CD4-positive, alpha-beta T cell (primary cell): ENCODE measurements around the gene TM9SF3. TPM values are rescaled to one million over a fixed set of nuclear protein-coding genes. Genes with fewer than 3 reads are reported as not detected.

ENCODE experiments used
- ATAC-seq: fragments of 200-7000 bp; cut with Tn5 transposase; one replicate; pipeline ENCODE4 v1.10.0; 2022; ENCODE audit warnings: mild to moderate bottlenecking; ENCODE audit not compliant: poor library complexity
- CTCF ChIA-PET: fragments of 350-600 bp; sonication (Branson Sonifier 250); formaldehyde crosslinking; loops from one replicate; lab custom pipeline; 2021; ENCODE audit warnings: antibody characterized with exemption, inconsistent platforms; lab: Charles Lee
- POLR2A ChIA-PET: fragments of 350-600 bp; sonication (Branson Sonifier 250); formaldehyde crosslinking; loops from one replicate; lab custom pipeline; 2021; ENCODE audit warnings: antibody characterized with exemption, inconsistent platforms; lab: Charles Lee
- DNase-seq, 14 experiments: peaks; one replicate each; pipeline ENCODE4 v3.0.0-alpha.2; 2013 to 2020; ENCODE audit warnings: mixed read lengths in 2 of 14
- H3K27ac ChIP-seq, 2 donors: one replicate each; pipeline versions ENCODE4 v1.5.1 to v1.7.0; 2013; ENCODE audit warnings: low read length in 2 of 2, low read depth in 1 of 2, mild to moderate bottlenecking in 1 of 2
- H3K27me3 ChIP-seq, 2 experiments: 1 replicate in 1 of 2; 2 replicates in 1 of 2; pipeline versions ENCODE4 v1.6.1 to v1.7.0; 2013; ENCODE audit warnings: low read length in 2 of 2, control low read depth in 1 of 2, mild to moderate bottlenecking in 1 of 2, moderate library complexity in 1 of 2; ENCODE audit not compliant: insufficient read depth in 2 of 2, control insufficient read depth in 1 of 2
- H3K36me3 ChIP-seq: one replicate; pipeline ENCODE4 v1.6.1; 2013; ENCODE audit warnings: low read length, control low read depth; ENCODE audit not compliant: insufficient read depth
- H3K4me1 ChIP-seq: one replicate; pipeline ENCODE4 v1.6.1; 2013; ENCODE audit warnings: low read length, control low read depth; ENCODE audit not compliant: insufficient read depth
- H3K4me3 ChIP-seq: one replicate; pipeline ENCODE4 v1.5.1; 2013; ENCODE audit warnings: mild to moderate bottlenecking, low read length, moderate library complexity
- H3K9me3 ChIP-seq, 2 experiments: 1 replicate in 1 of 2; 2 replicates in 1 of 2; pipeline versions ENCODE4 v1.6.1 to v1.7.0; 2013; ENCODE audit warnings: low read length in 2 of 2, mild to moderate bottlenecking in 2 of 2, control low read depth in 1 of 2, moderate library complexity in 1 of 2; ENCODE audit not compliant: control insufficient read depth in 1 of 2, insufficient read depth in 1 of 2
- H3K27ac Mint-ChIP-seq: one replicate; pipeline ENCODE4 v1.8.0; 2020; ENCODE audit warnings: mixed read lengths
- H3K27me3 Mint-ChIP-seq: one replicate; pipeline ENCODE4 v1.8.0; 2021; ENCODE audit warnings: mixed read lengths
- H3K36me3 Mint-ChIP-seq: one replicate; pipeline ENCODE4 v1.8.0; 2021; ENCODE audit warnings: low read depth, mixed read lengths
- H3K4me1 Mint-ChIP-seq: one replicate; pipeline ENCODE4 v1.8.0; 2021; ENCODE audit warnings: low read depth, mixed read lengths
- H3K4me3 Mint-ChIP-seq: one replicate; pipeline ENCODE4 v1.8.0; 2020; ENCODE audit warnings: mild to moderate bottlenecking, mixed read lengths
- H3K9me3 Mint-ChIP-seq: one replicate; pipeline ENCODE4 v1.8.0; 2020; ENCODE audit warnings: mixed read lengths
- intact Hi-C, 2 experiments: fragments of 100-400 bp; cut with DNase I in 1 of 2; cut with micrococcal nuclease in 1 of 2; formaldehyde crosslinking; loops; one replicate each; pipeline versions ENCODE4 v1.15.1 to v1.9.0; 2023 to 2025; cut with DNase I, micrococcal nuclease
- total RNA-seq, 174 experiments: library from RNA in 2 of 174; stranded (reverse) in 2 of 174; gene quantifications; one replicate each; pipeline ENCODE4 v1.2.3 and lab custom pipeline; 2021 to 2026
- TF ChIP-seq, protein P1 (sequence below): fragments of 200-600 bp; IDR thresholded peaks from one replicate; pipeline ENCODE4 v1.8.0; 2022; ENCODE audit warnings: antibody characterized with exemption, mild to moderate bottlenecking

The TM9SF3 gene
- total RNA-seq, 2 experiments from 2014 or later = 92.4 to 92.7 TPM

DNA sequence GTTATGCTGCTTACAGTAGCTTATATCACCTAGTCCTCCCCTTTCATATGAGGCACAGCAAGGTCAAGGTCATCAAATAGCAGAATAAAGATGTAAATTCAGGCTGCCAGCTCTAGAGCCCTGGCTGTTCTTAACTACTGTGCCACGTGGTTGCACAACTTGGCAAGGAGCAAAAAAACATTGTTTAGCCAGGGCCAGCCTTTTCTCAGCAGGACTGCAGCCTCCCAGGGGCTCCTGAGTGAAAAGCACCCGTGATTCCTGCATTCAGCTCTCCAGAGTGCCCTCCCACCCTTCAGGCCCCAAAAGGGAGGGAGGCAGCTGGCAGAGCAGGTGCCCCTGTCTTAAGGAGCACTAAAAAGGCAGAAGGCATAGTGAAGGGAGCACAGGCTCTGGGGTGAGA is 31.8 kb upstream of the TM9SF3 start:
- Histone ChIP-seq H3K4me3 (no peak overlapping the region), H3K9me3 (no peaks in the 10 kb centered on the region), H3K27me3 (no peaks in the 10 kb centered on the region), H3K4me1 (no peaks in the 10 kb centered on the region), H3K27ac (no peak overlapping the region), H3K36me3 (no peaks in the 10 kb centered on the region)
- H3K4me3 Mint-ChIP-seq = no peak overlapping the region
- no peak overlapping the region for H3K27ac Mint-ChIP-seq
- ATAC-seq = no peak
- CTCF ChIA-PET = no interaction called here
- H3K27me3 Mint-ChIP-seq = no peaks in the 10 kb centered on the region
- H3K36me3 Mint-ChIP-seq = no peaks in the 10 kb centered on the region
- no peaks in the 10 kb centered on the region for H3K9me3 Mint-ChIP-seq
- DNase-seq = no peak
- POLR2A ChIA-PET = no interaction called here
- no peaks in the 10 kb centered on the region for H3K4me1 Mint-ChIP-seq
- TF ChIP-seq, protein P1, sequence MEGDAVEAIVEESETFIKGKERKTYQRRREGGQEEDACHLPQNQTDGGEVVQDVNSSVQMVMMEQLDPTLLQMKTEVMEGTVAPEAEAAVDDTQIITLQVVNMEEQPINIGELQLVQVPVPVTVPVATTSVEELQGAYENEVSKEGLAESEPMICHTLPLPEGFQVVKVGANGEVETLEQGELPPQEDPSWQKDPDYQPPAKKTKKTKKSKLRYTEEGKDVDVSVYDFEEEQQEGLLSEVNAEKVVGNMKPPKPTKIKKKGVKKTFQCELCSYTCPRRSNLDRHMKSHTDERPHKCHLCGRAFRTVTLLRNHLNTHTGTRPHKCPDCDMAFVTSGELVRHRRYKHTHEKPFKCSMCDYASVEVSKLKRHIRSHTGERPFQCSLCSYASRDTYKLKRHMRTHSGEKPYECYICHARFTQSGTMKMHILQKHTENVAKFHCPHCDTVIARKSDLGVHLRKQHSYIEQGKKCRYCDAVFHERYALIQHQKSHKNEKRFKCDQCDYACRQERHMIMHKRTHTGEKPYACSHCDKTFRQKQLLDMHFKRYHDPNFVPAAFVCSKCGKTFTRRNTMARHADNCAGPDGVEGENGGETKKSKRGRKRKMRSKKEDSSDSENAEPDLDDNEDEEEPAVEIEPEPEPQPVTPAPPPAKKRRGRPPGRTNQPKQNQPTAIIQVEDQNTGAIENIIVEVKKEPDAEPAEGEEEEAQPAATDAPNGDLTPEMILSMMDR = no peak
- intact Hi-C loops = no loop called here

DNA sequence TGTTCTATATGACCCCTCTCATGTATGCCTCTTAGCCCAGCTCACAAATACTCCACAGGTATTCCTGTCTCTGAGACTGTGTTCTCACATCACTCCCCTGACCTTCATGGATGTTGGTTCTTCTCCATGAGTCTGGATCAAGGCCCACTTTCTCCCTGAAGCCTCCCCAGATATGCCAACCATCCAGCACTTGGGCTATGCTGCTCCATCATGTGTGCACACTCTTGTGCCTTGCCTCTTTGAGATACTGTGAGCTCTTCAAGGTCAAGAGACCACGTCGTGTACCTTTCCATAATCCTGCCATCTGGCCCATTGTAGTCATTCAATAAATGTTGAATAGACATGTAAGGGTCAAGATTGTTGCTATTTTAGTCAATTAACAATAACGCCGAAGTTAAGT is 30.1 kb upstream of the TM9SF3 start:
- POLR2A ChIA-PET = no interaction called here
- H3K36me3 Mint-ChIP-seq = no peaks in the 10 kb centered on the region
- no peak for DNase-seq
- Histone ChIP-seq H3K4me3 (no peak overlapping the region), H3K4me1 (no peaks in the 10 kb centered on the region), H3K27me3 (no peaks in the 10 kb centered on the region), H3K36me3 (no peaks in the 10 kb centered on the region), H3K9me3 (no peaks in the 10 kb centered on the region), H3K27ac (no peak overlapping the region)
- no peak overlapping the region for H3K4me3 Mint-ChIP-seq
- H3K4me1 Mint-ChIP-seq = no peaks in the 10 kb centered on the region
- no peaks in the 10 kb centered on the region for H3K9me3 Mint-ChIP-seq
- CTCF ChIA-PET = no interaction called here
- TF ChIP-seq, protein P1 = no peak
- H3K27me3 Mint-ChIP-seq = no peaks in the 10 kb centered on the region
- ATAC-seq = no peak
- no peak overlapping the region for H3K27ac Mint-ChIP-seq
- intact Hi-C loops = no loop called here

DNA sequence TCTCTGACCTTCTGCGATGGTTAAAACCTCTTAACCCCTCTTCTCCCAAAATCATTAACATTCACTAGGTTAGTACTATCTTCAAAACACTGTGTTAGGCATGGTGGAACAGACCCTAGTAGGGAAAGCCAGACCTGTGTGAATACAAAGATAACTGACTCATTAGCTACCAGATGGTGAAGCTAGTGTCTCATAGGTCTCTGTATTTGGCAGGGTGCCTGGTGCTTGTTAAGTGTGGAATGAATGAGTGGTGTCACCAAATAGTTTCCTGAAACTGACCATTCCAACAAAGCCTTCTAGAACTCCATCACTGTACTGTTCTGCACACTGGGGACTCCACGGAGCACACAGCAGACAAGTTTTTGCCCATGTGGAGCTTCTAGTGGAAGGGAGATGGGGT is 27.7 kb upstream of the TM9SF3 start:
- H3K27ac Mint-ChIP-seq = no peak overlapping the region
- TF ChIP-seq, protein P1 = no peak
- no peaks in the 10 kb centered on the region for H3K27me3 Mint-ChIP-seq
- peaks cover 5% of the 10 kb centered on the region for H3K4me1 Mint-ChIP-seq
- no peak overlapping the region for H3K4me3 Mint-ChIP-seq
- POLR2A ChIA-PET = no interaction called here
- H3K4me3 ChIP-seq = no peak overlapping the region
- no peaks in the 10 kb centered on the region for H3K9me3 Mint-ChIP-seq
- H3K36me3 ChIP-seq = no peaks in the 10 kb centered on the region
- intact Hi-C loops = no loop called here
- H3K27ac ChIP-seq = no peak overlapping the region
- H3K27me3 ChIP-seq = no peaks in the 10 kb centered on the region
- H3K36me3 Mint-ChIP-seq = no peaks in the 10 kb centered on the region
- H3K9me3 ChIP-seq = no peaks in the 10 kb centered on the region
- peaks cover 14% of the 10 kb centered on the region for H3K4me1 ChIP-seq
- DNase-seq = no peak
- CTCF ChIA-PET = interaction anchor here (0.9 kb wide), 1 partner anchor 26 kb away, joined by 3 read pairs; no protein-coding TSS in a partner anchor
- no peak for ATAC-seq
